Measurements from ENCODE around the gene IGLL1.

DNA sequence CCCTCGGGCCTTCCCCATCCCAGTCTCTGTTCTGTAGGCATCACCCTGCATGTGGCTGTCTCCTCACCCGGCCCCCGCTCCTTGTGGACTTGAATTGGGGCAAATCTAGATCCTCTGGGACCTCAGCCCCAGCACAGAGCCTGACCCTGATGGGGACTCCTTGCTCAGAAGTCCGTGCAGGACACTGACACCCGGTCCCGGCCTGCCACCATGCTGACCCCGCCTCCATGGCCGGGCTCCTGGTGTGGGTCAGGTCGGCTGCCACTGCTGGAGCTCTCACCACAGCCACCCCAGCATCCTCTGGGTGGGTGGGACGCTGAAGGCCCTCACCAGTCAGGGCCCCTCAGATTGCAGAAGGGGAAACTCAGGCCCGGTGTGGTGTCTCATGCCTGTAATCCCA, 1.8 kb downstream of the IGLL1 start:
- TF ChIP-seq POLR2AphosphoS5 (IDR thresholded peaks at IDR 0.05; ENCODE audit: low read depth, low read length) (no peak), POLR2A (IDR thresholded peaks at IDR 0.05; ENCODE audit: low read depth, low read length) (no peak), TAF1 (IDR thresholded peaks at IDR 0.05; ENCODE audit: low read depth, low read length) (no peak)
